AML-193 (cell line): ENCODE data around the gene IFT27.
"Not testable (repeated sequence)": the region's sequence is repeated elsewhere in the genome, so short reads cannot be mapped to it uniquely, and the experiment has no call there.

Experiments used
- DNase-seq, 2 experiments: peaks; one replicate each; lab custom pipeline; 2025; lab: John Stamatoyannopoulos, UW

Gene IFT27

DNA sequence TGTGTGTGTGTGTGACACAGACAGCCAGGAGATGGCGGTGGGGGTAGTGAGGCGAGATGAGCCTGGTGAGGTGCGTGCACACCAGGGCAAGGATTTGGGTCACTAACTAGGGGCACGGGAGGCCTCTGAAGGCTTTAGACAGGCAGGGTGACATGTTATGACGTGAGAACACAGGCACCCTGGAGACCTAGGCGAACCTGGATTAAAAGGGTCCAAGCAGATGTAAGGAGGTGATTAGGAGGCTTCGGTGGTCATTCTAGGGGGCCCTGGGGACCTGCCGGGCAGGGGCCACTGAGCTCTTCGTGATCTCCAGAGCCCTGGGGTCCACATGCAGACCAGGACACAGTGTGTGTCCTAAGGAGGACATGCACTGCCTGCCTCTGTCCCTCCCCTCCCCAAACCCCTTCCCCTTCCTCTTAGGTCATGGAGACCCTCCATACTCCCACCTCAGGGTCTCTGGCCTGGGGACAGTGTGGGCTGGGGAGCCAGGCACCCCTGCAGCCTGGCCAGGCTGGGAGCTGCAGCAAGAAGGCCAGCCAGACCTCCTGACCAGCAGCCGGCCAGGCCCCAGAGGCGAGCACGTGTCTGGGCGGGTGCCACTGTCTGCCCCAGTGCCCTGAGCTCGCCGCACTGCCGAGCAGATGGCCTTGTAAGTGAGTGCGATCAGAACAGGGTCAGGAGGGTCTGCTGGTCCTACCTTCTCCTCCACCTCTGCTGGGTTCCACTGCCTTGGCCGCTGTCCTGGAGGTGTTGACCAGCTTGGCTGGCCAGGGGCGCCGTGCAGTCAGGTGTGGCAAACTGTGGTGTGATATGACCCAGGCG is 32.1 kb downstream of the IFT27 start:
- DNase-seq, result no peak

DNA sequence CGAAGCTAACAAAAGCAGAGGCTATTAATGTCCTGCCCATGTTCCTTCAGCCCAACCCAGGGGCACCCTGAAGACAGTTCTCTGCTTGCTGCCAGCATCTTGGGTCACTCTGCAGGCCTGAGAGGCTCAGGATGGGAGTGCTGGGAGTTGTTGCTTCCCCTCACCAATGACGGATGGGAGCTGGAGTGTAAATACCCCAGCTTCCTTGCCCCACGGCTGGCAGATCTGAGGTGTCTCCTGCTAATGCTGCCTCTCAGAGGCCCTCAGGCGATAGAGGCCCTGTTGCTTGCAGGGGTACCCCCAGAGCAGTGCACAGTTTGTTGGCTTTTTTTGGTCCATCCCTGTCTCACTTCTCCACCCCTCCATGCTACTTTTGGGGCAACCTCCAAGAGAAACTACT is 32.9 kb downstream of the IFT27 start:
- no peak for DNase-seq

DNA sequence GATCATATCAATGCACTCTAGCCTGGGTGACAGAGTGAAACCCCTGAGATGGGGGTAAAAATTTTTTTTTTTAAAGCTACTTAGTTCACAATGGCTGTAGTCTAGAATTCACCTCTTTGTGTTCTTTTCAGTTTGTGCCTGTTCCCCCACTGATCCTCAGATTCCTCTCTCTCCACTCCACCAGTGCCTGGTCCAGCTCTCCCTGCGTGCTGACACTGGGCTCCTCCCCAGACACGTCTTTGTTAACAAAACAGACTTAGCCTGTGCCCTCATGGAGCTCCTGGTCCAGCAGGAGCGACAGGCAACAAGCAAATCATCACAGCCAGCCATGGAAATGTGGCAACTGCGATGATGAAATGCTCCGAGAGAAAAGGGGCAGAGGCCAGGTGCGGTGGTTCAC is 34.0 kb downstream of the IFT27 start:
- no peak for DNase-seq

DNA sequence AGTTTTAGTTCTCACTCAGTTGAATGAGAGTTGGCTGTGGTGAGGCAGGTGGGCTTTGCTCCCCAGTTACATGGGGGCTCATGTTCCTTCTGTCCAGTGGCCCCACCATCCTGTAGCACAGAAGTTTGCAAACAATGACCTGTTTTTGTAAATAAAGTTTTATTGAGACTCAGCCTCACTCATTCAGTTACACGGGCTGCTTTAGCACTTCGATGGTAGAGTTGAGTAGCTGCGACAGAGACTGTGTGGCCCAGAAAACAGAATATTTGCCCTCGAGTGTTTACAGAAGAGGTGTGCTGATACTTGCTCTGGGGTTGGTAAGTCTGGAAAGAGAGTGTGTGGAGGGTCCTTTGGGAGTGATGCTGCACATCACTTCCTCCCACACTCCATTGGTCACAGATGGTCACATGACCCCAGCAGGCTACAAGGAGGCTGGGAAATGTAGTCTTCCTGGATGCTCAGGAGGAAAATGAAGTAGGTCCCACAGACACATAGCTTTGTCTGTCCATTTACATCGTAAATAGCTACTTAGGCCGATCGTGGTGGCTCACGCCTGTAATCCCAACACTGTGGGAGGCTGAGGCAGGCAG is 34.6 kb downstream of the IFT27 start:
- DNase-seq, result no peak

DNA sequence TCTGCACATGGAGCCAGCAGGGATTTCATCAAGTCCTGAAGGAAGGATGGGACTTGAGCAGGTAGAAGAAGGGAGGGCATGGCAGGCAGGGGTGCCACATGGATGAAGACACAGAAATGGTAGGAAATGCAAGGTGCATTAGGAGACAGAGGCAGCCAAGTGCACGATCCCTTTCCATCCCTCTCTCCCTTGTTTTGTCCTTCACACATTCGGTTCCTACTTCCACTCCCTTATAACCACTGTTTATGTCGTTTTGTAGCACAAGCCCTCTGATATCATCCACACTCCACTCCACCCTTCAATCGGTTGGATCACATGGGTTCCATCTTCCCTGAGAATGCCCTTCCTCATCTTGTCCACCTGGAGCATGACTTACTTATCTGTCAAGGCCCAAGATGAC is 35.2 kb downstream of the IFT27 start:
- no peak for DNase-seq

DNA sequence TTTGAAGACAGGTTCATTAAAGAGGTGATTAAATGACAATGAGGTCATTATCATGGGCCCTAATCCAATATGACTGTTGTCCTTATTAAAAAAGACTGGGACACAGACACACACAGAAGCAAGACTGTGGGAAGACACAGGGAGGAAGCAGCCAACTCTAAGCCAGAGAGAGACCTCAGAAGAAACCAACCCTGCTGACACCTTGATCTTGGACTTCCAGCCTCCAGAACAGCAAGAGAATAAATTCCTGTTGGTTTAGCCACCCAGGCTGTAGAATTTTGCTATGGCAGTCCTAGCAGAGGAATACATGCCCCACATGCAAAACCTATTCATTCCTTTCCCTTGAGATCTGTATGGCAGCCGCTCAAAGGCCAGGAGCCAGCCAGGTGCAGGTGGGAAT is 36.7 kb downstream of the IFT27 start:
- DNase-seq, result no peak

DNA sequence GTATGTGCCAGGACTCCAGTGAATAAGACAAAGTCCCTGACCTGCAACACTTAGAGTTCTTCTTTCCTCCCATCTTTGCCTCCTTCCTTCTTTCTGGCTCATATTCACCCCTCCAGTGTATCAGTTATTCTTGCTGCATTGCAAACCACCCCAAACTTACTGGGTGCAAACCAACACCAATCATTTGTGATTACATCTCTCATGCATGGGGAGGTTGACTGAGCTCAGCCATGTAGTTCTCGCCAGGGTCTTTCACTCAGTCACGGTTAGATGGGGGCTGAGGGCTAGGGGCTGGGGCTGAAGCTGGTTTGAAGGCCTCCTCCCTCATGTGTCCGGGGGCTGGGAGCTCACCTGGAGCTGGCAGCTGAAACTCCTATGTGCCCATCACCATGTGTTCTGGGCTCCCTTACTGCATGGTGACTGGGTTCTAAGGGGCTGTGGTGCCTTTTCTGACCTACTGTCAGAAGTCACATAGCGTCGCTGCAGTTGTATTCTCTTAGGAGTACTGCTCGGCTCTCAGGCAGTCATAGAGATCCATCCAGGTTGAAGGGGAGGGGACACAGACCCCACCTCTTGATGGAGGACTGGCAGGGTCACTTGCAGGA is 37.4 kb downstream of the IFT27 start:
- DNase-seq, result no peak

DNA sequence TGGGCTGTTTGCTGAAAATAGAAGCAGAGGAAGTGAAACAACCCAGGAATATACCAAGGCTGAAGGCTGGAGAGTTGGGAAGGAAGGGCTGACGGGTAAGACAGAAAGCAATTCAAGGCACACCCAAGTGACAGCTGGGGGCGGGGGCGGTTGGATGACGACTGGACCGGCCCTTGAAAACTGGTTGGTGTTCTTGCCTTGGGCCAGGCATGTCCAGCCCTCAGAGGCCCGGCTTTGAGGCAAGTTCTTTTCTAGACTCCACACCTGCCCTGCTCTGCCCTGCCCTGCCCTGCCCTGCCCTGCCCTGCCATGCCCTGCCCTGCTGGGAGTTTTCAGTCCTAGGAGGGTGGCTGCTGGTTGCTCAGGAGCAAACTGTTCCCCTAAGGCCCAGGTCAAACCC is 38.1 kb downstream of the IFT27 start:
- no peak for DNase-seq

DNA sequence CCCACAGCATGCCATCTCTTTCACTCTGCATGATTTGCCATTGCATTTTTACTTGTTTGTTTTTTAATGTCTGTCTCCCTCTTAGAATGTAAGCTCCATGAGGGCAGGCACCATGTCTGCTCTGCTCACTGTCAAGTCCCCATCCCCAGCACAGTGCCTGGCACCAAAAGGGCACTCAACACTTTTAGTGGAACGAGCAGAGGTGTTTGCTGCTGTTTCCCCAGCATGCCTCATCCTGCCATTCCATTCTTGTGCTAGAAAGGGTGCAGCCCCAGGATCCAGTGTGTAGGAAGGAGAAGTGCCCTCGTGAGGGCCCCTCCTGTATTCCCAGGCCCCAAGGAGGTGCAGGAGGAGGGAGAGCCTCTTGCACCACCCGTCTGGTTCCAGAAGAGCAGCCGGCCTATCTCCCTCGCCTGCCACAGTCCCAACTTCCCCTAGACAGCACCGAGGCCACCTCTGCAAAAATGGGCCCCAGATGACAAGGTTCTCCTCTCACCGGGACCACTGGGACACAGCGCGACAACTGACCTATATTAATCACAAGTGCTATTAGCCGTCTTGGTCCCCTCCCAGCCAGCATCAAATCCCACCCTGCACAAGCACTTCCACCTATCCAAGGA is 39.1 kb downstream of the IFT27 start:
- no peak for DNase-seq

DNA sequence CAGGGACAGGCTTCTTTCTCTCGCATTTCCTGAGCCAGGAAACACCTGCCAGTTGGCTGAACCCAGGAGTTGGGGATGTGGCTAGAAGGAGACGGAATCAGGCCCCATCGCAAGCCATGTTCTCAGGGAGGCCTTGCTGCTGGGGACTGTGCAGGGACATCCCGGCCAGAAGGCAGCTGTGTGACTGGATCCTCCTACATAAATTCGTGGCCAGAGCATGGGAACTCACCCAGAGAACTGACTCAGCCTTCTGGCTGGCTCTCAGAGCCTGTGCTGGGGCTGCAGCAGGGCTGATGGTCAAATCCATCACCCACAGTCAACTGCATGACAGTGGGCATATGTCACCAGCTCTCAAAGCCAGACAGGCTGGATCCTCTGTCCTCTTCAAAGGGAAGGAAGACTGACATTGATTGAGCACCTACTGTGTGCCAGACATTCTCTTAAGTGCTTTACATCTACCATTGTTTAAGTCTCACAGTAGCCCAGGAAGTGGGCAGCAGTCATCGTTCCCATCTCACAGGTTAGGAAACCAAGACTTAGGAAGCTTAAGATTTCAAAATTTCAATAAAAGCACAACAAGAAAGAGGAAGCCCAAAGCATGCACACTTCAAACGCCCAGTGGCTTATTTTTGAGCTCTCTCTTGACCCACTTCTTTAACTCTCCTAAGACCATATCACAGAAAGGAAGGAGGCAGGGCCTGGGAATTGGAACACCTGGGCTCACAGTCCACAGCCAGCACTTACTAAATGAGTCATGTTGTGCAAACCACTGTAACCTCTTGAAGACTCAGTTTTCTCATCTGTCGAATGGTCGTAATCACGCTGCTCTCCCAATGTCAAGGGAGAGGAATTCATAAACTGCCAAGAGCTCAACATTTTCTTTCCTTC is 41.5 kb downstream of the IFT27 start:
- DNase-seq, result no peak

DNA sequence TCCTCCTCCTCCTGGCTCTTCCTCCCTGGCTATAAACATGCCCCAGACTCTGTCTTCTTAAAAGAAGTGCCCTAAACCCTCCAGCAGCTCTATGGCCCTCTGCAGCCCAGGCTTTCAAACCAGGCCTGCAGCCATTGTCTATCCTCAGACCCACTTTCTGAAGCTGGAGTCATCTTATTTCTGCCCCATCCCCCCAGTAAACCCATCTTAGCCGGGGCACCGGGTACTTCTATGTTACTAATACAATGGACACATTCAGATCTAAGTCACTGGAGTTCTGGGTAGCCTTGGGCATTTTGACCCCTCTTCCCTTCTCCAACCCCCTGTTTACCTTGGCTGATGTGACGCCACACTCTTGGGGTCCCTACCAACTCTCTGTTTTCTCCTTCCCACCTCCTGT is 42.6 kb downstream of the IFT27 start:
- DNase-seq, result no peak

DNA sequence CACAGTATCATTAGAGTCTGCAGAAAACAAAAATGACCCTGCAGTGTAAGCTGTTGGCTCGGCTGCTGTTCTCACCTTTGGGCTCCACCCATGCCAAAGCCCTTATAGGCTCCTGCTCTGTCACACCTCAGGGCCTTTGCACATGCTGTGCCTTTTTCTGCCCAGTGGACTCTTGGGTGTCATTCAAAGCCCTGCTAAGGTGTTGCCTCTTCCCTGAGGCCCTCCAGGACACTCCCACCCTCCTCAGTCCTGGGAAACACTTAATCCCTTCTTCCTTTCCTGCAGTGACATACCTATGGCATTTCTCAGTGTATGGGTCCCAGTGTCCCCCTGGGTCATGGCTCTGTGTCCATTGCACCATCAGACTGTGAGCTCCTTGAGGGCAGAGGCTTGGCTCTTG is 43.3 kb downstream of the IFT27 start:
- no peak for DNase-seq

DNA sequence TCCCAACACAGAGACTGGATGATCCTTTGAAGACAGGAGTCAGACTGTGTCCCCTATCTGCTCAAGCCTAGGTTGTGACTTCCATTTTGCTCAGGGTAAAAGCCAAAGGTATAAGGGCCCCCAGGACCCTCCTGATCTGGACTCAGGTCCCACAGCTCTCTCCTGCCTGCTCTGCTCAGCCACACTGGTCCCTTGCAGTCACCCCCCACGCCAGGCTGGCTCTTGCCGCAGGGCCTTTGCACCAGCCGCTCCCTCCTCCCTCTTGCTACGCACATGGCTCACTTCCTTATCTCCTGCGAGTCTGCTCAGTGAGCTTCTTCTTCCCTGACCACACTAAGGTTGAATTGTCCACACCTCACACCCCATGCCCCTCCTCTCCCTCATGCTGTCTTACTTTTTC is 44.0 kb downstream of the IFT27 start:
- DNase-seq, result no peak

DNA sequence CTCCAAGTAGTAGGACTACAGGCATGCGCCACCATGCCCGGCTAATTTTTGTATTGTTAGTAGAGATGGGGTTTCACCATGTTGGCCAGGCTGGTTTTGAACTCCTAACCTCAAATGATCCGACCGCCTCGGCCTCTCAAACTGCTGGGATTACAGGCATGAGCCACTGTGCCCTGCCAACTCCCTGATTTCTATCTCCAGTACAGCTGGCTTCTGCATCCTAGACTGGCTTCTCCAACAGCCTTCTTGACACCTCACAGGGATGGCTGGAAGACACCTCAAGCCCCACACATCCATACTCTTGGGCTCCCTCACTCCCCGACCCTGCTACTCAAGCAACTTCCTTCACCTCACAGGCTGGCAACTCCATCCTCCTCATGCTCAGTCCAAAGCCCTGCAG is 44.6 kb downstream of the IFT27 start:
- not testable (repeated sequence) for DNase-seq

DNA sequence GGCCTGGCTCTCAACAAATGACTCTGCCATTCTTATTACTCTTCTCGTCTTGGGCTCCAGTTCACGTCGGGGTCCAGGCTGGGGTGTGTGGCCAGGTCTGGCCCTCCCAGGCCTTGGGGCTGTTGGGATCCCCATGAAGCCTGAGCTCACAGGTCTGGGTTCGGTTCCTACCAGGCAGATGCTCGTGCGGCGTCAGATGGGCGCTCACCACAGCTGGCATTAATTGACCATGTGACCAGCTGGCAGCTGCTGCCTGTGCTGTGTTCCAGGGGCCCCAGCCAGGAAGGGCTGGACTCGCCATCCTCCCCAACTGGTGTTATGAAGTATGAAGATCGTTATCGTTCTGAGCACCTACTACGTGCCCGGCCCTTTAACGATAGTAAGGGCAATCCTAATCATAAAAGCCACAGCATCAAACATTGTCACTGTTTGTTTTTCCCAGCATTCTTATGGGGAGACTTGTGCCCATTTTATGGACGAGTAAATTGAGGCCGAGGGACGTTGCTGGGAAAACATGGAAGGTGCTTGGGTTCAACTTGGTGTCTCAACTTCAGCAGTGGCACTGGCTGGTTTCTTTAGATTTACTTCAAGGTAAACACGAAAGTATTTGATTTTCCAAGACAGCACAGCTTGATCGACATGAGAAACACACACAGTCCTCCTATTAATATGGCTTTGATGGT is 45.6 kb downstream of the IFT27 start:
- DNase-seq, result no peak

DNA sequence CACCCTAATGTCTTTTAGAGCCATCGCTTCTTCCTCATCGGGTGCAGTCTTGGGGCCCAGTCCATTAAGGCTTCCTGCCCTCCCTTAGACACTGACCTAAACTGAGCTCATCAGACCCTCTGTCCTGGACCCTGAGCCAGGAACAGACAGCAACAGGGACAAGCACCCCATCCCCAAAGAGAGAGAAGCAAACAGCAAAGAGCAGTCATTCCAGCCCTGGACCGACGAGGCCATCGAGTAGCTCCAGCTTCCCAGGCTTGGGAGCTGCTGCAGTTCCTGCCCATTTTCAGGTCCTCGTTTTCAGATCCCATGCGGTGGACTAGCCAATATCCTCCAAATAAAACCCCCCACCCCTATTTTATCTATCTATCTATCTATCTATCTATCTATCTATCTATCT is 46.6 kb downstream of the IFT27 start:
- DNase-seq, result no peak

DNA sequence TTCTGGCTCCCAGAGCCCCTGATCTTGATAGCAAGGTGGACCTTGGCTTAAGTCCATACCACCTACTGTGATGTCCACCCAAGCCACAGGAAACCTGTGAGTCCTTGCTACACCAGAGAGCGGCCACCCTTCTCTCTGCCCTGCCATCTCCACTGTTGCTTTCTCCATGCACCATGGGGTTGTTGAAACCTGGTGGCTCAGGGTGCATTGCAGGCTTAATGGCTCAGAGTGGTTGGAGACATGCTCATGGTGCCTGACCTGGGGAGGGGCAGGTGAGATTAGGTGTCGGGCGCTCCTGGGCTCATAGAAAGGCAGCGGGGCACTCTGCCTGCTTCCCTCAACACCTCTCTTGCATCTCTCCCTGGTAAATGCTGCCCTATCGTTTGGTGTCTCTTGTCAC is 47.4 kb downstream of the IFT27 start:
- DNase-seq, result no peak

DNA sequence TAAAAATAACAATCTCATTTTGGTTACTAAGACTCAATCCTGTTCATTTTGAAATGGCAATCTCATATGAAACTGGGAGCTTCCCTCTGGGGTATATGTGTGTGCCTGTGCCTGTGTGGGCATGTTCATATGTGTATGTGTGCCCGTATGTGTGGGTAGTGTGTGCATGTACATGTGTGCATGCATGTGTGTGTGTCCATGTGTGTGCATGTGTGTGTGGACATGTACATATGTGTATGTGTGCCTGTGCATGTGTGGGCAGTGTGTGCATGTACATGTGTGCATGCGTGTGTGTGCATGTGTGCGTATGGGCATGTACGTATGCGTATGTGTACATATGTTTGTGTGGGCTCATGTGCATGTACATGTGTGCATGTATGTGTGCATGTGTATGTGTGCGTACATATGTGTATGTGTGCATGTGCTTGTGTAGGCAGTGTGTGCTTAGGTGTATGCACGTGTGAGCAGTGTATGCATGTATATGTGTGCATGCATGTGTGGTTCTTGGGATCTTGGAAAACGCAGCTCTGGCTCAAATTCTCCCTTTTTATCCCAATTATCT is 47.9 kb downstream of the IFT27 start:
- no peak for DNase-seq

DNA sequence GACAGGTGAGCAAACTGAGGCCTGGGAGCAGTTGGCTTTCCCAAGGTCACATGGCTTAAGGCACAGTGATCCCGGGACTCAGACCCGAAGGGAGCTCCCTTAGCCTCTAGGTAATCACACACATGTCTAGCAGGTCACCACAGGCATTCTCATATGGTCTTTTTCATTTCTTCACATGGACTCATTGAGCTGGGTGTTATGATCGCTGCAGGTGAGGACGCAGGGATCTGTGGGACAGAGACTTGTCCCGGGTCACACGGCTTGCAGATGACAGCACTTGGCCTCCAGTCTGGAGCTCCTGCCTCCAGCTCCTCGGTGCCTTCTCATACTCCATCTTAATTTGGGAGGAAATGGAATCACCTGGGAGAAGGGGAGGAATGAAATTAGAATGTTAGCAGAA is 48.8 kb downstream of the IFT27 start:
- DNase-seq, result no peak

DNA sequence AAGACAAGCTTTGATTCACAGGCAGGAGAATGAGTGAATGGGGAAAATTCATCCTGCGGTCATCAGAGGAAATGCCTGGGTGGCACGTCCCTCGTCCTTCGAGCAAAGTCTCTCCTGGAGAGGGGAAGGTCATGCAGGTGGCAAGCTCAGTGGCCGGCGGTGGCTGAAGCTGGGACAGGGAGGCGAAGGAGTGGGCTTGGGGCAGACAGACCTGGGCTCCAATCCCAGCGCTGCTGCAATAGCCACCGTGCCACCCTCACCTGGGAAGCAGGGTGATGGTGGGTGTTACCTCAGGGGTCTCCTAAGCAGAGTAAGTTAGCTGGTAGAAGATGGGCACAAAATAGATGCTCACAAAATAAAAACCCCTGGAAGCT is 49.9 kb downstream of the IFT27 start:
- no peak for DNase-seq

DNA sequence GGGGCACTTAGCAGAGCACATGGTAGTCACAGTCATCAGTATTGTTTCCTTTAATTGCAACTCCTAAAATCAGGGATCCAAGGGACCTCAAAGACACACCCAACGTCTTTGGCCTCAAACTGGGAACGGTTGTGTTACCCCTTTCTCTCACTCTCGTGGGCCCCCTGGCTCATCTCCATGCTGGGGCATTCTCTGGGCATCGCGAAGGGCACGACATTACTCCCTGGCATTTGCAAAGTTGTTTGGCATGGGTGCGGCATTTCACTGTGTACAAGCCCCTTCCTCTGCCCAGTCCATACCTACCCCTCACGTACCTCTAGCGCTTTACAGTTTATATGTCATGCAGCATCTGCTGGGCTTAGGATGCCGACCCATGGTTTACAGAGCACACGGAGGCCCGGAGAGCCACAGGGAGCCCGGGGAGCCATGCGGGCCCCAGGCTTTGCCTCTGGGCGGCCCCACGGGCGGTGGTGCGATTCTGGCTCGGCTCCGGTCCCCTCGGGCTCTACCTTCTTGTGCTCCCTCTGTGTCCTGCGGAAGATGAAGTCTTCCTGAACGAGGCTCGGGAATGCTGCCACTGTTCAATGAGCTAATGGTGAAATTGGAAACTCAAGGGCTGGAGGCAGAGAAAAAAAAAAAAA is 50.4 kb downstream of the IFT27 start:
- no peak for DNase-seq
